ENCODE data around the gene HS3ST5.
"Not testable (repeated sequence)": the region's sequence is repeated elsewhere in the genome, so short reads cannot be mapped to it uniquely, and the experiment has no call there.

HS3ST5 gene

GRCh38 chr6:114334237-114334636, 8.6 kb downstream of the HS3ST5 start:
- DNase-seq (ENCODE audit: low read depth), result no peak

- DNase-seq (ENCODE audit: low read depth), result no peak
Measured at GRCh38 chr6:114327074-114327473, 15.7 kb downstream of the HS3ST5 start.

- DNase-seq (ENCODE audit: low read depth), result no peak
Measured at GRCh38 chr6:114323784-114324183, 19.0 kb downstream of the HS3ST5 start.

- no peak for DNase-seq (ENCODE audit: low read depth)
Measured at GRCh38 chr6:114319749-114320148, 23.1 kb downstream of the HS3ST5 start.

- DNase-seq (ENCODE audit: low read depth), result no peak
Measured at GRCh38 chr6:114315831-114316595, 26.8 kb downstream of the HS3ST5 start.

GRCh38 chr6:114313816-114314215, 29.0 kb downstream of the HS3ST5 start:
- DNase-seq (ENCODE audit: low read depth), result not testable (repeated sequence)

- DNase-seq (ENCODE audit: low read depth), result no peak
Measured at GRCh38 chr6:114312931-114313330, 29.9 kb downstream of the HS3ST5 start.

- DNase-seq (ENCODE audit: low read depth), result no peak
Measured at GRCh38 chr6:114310053-114310452, 32.8 kb downstream of the HS3ST5 start.

GRCh38 chr6:114304304-114304887, 38.4 kb downstream of the HS3ST5 start:
- no peak for DNase-seq (ENCODE audit: low read depth)

GRCh38 chr6:114301596-114302219, 41.1 kb downstream of the HS3ST5 start:
- DNase-seq (ENCODE audit: low read depth), result no peak

- no peak for DNase-seq (ENCODE audit: low read depth)
Measured at GRCh38 chr6:114297135-114297534, 45.7 kb downstream of the HS3ST5 start.

- DNase-seq (ENCODE audit: low read depth), result no peak
Measured at GRCh38 chr6:114292431-114292830, 50.4 kb downstream of the HS3ST5 start.

GRCh38 chr6:114291428-114291827, 51.4 kb downstream of the HS3ST5 start:
- no peak for DNase-seq (ENCODE audit: low read depth)

- no peak for DNase-seq (ENCODE audit: low read depth)
Measured at GRCh38 chr6:114290864-114291263, 52.0 kb downstream of the HS3ST5 start.

- no peak for DNase-seq (ENCODE audit: low read depth)
Measured at GRCh38 chr6:114288701-114289495, 53.9 kb downstream of the HS3ST5 start.

GRCh38 chr6:114287461-114287860, 55.4 kb downstream of the HS3ST5 start:
- no peak for DNase-seq (ENCODE audit: low read depth)

GRCh38 chr6:114286211-114286610, 56.6 kb downstream of the HS3ST5 start:
- no peak for DNase-seq (ENCODE audit: low read depth)

- DNase-seq (ENCODE audit: low read depth), result no peak
Measured at GRCh38 chr6:114284281-114284680, 58.5 kb downstream of the HS3ST5 start.

GRCh38 chr6:114282292-114282691, 60.5 kb downstream of the HS3ST5 start:
- no peak for DNase-seq (ENCODE audit: low read depth)

GRCh38 chr6:114281496-114281895, 61.3 kb downstream of the HS3ST5 start:
- no peak for DNase-seq (ENCODE audit: low read depth)

- DNase-seq (ENCODE audit: low read depth), result no peak
Measured at GRCh38 chr6:114280239-114280982, 62.4 kb downstream of the HS3ST5 start.

- DNase-seq (ENCODE audit: low read depth), result no peak
Measured at GRCh38 chr6:114277220-114277619, 65.6 kb downstream of the HS3ST5 start.
